HG03460 (cell line): Measurements from ENCODE around the gene ERF.

Experiments
- ATAC-seq: cut with Tn5 transposase; IDR thresholded peaks from one replicate; pipeline ENCODE4 v1.9.1; 2021; ENCODE audit not compliant: unreplicated experiment

The ERF gene

DNA sequence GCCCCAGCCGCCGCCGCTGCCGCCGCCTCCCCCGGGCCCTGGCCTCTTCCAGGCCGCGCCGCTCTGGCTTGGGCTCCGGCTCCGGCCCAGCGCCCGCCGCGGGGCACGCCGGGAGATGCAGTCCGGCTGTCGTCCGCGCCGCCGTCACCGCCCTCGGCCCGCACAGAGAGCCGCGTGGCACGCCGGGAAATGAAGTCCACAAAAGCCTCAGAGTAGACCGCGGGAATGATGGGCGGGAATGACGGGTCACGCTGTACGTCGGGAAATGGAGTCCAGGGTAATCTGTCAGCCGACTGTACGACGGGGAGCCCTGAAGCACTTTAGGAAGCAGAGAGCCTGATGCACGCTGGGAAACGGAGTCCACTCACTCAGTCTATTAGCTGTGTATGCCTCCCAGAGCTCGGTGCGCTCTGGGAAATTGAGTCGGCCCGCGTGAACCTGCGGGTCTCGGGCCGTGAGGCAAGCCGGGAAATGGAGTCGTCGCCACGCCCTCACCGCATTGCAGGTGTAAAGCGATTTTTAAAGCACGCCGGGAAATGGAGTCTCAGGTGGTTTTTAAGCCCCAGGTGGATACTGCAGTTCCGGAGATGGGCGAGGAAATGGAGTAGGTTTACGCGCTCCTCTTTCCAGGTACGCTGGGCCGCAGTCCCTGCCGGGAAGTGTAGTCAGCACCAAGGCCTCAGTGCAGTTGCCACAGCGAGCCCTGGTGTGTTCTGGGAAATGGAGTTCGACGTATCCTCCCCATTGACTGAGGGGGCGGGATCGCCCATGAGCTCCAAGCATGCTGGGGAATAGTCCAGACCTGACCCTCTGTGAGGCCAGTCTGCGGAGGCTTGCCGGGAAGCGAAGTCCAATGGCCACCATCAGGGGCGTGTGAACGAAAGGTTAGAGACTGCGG, 12.2 kb downstream of the ERF start, which contains the start of gene GSK3A:
Gene GSK3A, minus strand, starts transcription at position 91 of the 898 bp plus-strand sequence. CDS start 137 bp downstream, outside the sequence.
- ATAC-seq: peak; percentile 63

DNA sequence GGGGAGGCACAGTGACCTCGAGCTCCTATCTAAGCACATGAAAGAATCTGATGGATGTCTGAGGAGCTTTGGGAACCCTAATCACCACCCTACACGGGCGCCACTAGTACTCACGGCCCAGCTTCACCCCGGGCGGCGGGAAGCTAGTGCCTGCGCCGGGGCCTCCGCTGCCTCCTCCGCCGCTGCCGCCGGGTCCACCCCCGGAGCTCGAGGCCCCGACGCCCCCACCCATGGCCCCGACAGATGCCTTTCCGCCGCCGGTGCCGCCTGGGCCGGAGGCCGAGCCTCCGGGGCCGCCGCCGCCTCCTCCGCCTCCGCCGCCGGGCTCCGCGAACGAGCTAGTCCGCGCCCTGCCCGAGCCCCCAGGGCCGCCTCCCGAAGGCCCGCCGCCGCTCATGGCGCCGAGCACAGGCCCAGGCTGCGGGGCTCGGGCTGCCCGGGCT, 12.8 kb downstream of the ERF start:
- ATAC-seq: no peak

DNA sequence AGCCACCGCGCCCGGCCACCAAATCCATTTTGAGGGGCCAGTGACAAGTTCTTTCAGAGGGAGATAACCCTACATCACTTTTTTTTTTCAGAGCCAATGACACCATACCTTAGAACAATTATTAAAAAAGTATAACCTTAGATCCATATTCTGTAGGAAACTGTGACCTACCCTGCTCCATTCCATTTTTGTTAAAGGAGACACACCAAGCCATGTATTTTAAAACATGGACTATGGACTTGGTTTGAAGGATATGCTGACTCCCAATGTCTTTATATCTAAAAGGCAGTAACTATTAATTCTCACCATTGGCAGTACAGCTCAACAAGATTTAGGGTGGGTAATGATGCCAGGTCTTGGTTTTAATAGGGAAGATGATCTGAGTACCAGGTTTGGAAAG, 13.6 kb downstream of the ERF start:
- no peak for ATAC-seq

DNA sequence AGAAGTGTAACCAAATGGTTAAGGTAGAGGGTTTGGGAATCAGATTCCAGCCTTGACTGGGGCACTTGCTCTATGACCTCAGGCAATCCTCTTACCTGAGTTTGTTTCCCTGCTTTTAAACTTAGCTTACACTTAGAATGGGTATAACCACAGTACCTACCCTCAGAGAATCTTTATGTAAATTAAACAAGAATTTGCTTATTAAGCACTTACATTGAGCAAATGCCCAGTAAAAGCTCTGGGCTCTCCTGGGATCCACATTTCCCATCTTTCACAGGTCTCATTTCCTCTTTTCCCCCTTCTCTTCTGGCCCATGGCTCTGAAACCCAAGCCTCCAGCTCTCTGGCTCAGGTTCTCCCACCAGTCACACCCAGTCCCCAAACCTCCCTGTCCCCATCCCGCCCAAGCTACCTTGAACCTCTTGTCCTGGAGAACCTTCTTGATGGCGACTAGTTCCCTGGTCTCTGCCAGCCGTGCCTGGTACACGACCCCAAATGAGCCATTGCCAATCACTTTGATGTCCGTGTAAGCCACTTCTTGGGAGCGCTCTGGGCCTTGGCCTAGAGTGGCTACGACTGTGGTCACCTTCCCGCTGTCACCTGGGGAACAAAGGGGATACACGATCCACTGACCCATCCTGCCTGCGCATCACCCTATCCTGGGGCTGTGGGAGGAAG, 15.2 kb downstream of the ERF start:
- ATAC-seq: no peak

DNA sequence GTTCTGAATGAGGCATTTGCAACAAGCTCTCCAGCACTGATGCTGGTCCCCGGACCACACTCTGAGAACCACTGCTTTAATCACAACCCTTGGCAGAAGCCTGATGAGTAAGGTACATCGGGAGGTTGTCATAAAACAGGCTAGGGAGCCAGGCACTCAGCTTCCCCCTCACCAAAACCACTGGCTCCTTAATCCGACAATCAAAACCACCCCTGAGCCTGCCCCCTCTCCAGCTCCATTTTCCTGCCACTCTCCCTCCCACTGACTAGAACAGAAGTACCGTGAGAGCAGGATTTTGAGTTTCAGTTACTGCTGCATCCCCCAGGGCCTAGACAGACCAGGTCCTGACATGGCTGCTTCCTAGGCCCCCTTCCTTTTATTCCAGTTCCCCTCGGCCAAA, 19.7 kb downstream of the ERF start:
- no peak for ATAC-seq

DNA sequence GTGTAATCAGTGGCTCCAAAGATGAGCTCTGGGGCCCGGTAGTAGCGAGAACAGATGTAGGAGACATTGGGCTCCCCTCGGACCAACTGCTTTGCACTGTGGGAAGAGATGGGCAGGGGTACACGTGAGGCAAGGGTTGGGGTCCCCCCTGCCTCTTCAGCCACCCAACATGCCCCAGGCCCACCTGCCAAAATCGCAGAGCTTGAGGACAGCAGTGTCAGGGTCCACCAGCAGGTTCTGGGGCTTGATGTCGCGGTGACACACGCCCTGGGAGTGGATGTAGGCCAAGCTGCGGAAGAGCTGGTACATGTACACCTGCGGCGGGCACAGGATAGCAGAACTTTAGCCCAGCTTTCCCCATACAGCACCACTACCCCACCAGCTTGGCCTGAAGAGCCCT, 20.6 kb downstream of the ERF start:
- no peak for ATAC-seq

DNA sequence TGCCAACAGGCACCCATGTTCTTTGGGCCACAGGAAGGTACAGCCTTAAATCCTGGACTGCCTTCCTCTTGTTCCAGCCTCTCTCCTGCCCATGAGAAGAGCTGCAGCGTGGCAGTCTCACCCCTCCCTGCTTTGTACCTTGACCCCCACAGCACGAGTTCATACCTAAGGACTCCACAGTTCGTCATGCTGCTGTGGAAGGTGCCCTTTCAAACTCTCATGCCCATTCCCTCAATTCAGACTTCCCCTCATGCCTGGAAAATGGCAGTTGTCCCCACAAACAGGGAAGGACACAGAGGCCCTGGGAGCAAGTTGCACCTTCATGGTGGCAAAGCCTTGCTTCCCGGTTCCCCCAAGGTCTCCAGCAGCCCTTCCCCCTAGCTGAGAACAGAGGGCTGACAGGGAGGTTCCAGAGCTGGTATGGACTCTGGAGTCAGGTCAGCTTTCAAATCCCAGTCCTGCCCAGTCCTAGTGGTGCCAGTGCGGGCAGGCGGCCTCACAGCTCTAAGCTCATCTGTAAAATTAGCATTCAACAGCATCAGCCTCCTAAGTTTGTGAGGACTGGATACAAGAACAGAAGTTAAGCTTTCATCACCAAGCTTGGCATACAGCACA, 21.1 kb downstream of the ERF start:
- no peak for ATAC-seq

DNA sequence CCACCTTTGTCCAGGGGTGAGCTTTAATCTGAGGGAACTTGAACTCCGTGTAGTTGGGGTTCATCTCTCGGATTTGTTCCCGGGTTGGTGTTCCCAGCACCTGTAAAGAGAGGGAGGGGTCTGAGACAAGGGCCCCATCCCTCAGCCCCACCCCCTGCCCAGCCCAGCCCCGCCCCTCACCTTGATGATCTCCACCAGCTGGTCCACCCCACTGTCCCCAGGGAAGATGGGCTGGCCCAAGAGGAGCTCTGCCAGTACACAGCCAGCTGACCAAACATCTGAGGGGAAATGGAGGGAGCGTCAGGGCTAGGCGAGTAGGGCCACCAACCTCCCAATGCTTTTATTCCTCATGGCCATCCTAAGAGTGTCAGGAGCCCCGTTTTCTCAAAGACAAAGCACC, 21.8 kb downstream of the ERF start:
- no peak for ATAC-seq

DNA sequence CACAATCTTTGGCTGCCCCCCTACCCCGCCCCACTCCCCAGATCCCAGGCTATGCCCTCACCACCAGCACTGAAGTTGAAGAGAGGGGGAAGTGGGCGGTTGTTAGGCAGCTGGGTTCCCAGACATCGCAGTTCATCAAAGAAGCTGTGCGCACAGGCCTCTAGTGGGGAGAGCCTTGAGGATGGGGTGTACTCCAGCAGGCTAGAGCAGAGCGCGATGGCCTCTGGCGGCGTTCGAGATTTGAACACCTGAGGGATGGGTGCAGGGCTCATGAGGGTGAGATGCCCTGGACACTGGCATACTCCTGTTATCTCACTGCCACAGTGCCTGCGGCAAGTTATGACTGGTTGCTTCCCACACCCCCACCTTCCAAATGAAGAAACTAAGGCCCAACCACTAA, 22.5 kb downstream of the ERF start:
- no peak for ATAC-seq

DNA sequence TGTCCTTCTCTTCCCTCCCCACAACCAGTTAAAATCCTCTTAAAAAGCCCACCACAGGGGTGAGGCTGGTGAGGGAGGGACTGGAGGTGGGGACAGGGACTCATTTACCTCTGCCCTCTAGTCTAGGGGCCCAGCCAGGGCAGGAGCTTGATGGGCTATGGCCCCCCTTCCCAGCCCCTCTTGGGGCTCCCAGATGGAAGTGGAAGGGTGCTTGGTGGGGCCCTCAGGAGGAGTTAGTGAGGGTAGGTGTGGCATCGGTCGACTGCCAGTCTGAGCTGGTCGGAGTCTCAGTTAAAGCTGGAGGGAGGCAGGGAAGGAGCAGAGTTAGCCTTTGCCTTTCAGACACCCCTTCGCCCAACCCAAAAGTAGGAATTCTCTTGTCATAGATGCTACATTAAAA, 24.4 kb downstream of the ERF start:
- ATAC-seq: no peak

DNA sequence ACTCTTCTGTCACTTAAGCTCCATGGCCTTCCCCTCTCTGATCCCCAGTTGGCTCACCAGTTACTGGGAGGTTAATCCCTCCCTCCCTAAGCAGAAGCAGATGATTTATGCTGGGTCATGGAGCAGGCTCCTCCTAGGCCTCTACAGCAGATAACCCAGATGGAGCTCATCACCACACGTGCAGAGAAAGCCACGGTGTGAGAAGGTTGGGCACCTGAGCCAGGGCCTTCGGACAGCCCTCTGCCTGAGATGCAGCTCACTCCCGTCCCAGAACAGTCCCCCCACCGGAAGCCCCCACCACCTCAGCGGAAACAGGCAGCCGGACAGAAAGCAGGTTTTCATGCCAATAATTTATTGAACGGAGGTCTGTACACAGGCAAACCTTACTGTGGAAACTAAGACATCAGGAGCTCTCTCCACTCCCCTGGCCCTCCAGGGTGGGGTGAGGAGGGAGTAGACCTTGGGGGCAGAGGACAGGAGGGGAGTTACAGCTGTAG, 25.0 kb downstream of the ERF start:
- ATAC-seq: no peak

DNA sequence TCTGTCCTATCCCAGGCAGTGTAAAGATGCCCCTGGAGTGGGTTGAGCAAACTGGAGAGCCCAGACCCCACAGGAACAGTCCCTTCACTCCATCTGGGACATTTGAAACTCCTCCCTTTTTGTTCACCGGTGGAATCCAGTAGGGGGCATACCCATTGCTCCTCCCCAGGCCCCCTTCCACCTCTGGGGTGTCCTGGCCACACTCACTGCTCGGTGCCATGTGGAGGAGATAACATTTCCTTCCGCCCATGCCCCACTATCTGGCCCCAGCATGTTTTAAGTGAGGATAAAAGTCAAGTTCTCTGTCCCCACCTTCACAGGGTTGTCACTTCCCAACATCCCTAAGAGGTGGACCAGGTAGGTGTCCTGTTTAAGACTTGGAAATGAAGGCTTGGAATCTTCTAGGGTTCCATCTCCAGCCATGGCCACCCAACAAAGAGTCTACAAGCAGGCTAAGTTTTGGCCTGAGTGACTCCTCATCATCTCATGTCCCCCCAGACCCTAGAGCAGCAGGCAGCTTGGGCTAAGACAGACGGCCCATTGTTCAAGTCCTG, 25.6 kb downstream of the ERF start:
- no peak for ATAC-seq

DNA sequence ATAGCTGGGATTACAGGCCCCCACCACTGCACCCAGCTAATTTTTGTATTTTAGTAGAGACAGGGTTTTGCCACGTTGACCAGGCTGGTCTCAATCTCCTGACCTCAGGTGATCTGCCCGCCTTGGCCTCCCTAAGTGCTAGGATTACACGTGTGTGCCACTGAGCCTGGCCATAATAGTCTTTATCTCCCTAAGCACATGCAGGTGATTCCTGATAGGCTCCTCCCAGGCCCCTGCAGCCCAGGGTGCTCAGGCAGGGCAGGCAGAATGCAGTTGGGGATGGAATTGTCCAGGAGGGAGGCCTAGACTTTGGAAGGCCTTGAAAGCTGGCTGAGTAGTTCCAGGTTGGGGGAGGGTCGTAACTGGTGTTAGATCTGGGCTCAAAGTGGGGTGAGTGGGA, 26.3 kb downstream of the ERF start:
- ATAC-seq: no peak

DNA sequence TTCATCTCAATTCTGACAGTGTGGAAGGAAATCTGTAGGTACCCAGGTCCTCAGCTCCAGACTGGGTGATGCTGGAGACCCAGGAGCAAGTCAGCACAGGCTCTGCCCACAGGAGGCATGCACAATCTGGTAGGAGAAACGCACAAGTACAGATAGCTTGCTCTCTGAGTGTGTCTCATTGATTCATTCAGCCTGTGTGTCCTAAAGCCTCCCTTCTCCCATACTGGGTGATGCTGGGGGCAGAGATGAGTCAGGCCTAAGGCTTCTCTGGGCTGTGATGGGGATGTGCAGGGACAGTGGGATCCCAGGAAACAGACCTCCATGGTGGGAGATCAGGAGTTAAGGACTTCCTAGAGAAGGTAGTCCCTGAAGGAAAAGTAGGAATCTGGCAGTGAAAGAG, 28.0 kb downstream of the ERF start:
- no peak for ATAC-seq

DNA sequence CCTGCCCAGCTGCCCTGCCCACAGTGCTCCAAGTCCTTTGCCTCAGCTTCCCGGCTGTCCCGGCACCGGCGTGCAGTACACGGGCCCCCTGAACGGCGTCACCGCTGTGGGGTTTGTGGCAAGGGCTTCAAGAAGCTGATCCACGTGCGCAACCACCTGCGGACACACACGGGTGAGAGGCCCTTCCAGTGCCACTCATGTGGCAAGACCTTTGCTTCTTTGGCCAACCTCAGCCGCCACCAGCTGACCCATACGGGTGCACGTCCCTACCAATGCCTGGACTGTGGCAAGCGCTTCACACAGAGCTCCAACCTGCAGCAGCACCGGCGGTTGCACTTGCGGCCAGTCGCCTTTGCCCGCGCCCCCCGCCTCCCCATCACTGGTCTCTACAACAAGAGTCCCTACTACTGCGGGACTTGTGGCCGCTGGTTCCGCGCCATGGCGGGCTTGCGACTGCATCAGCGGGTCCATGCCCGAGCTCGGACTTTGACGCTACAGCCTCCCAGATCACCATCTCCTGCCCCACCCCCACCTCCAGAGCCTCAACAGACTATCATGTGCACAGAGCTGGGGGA, 29.1 kb downstream of the ERF start:
- ATAC-seq: no peak

DNA sequence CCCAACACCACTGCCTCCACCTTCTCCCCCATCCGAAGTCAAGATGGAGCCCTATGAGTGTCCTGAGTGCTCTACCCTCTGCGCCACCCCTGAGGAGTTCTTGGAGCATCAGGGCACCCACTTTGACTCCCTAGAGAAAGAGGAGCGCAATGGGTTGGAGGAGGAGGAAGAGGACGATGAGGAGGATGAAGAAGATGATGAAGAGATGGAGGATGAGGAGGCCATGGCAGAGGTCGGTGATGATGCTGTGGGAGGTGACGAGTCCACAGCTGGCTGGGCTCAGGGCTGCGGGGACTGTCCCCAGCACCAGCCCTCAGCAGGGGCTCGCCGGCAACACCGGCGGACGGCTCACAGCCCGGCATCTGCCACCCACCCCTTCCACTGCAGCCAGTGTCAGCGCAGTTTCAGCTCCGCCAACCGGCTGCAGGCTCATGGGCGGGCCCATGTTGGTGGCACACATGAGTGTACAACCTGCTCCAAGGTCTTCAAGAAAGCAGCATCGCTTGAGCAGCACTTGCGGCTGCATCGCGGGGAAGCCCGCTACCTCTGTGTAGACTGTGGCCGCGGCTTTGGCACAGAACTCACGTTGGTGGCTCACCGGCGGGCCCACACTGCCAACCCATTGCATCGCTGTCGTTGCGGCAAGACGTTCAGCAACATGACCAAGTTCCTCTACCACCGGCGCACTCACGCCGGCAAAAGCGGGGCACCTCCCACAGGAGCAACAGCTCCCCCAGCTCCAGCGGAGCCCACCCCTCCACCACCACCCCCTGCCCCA, 29.8 kb downstream of the ERF start:
- no peak for ATAC-seq

DNA sequence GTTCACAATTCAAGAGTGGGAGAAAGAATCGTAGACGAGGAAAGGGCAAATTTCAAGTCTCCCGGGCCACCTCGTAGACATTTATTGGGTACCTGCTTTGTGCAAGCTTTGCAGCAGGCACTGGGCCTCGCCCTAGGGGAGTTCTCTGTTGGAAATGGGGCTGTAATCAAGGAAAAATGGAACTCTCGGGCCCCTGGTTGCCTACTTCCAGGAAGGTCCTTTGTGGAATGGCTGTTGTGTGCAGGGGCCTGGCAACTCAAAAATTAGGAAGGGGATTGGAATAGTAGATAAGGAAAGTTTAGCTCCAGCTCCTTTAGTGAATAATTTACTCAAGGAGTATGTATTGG, 34.2 kb downstream of the ERF start:
- ATAC-seq: no peak

DNA sequence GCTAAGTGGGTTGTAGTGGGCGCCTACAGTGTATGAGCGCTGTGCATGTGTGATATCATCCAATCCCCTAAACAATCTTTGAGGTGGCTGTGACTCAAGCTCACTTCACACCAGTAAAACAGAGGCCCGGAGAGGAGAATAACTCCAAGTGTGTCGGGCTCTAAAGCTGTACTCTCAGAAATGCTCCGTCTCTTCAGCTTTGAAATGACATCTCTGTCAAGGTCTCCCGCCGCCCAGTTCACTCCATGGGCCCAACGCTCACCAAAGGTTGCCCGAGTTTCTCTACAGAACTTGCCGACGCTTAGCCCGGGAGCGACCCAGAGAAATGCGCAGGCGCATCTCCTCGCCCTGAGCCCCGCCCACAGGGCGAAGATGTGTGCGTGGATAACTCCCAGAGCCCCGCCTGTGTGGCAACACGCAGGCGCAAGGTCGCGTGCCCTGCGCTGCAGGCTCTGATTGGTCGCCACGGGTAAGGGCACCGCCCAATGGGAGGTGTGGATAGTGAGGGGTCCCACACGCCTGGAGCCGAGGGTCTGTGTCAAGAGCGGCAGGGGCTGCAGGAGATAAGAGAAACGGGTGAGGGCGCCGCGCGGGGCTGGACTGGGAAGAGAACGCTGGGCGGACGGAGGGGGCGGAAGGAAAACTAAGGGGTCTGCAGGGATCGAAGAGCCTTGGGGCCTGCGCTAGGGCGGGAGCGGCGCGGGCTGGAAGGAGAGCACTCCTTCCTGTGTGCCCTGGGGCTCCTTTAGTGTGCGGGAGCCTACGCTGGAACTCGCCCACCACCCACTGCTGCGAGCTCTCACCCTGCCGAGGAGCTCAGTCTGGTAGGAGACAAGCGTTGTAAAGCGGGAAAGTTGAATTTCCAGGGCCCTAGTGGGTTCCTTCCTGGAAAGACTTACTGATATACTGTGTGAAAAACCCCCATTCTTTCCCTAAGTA, 34.8 kb downstream of the ERF start, which contains the start of gene ZNF526:
Gene ZNF526, plus strand, starts transcription at position 501 of the 939 bp plus-strand sequence. CDS start 4,092 bp downstream, outside the sequence.
- ATAC-seq: peak; percentile 74
